ENCODE data around the gene MCC. TPM values are rescaled to one million over a fixed set of nuclear protein-coding genes. Genes with fewer than 3 reads are reported as not detected.

MCC gene
- total RNA-seq, 1 experiment from 2014 or later, result 7.1 TPM

GRCh38 chr5:113192541-113192940, 295.7 kb downstream of the MCC start:
- DNase-seq (peak; percentile 46), ATAC-seq (peak; percentile 68)
- H3K4me1 ChIP-seq (ENCODE audit: insufficient read depth, low read length), result peaks cover 12% of the 10 kb centered on the region
- H2AFZ ChIP-seq (ENCODE audit: low read length), result no peak overlapping the region
- no peaks in the 10 kb centered on the region for H3K9me2 ChIP-seq (replicated peaks; ENCODE audit: low read length)
- no peak for TF ChIP-seq EZH2phosphoT487 (IDR thresholded peaks at IDR 0.05; ENCODE audit: borderline replicate concordance, low read length)
- no peak for TF ChIP-seq EZH2 (IDR thresholded peaks at IDR 0.05; ENCODE audit: low read length, unreplicated experiment)
- TF ChIP-seq CTCF (conservative IDR thresholded peaks at IDR 0.05; ENCODE audit: low read depth, low read length), result no peak
- no peaks in the 10 kb centered on the region for H3F3A ChIP-seq (ENCODE audit: low read length, unreplicated experiment)
- H3K4me3 ChIP-seq (ENCODE audit: low read length), result no peak overlapping the region
- CTCF ChIA-PET, result no interaction called here
- BruUV-seq (replicated peaks), result no TSS peak
- H3K79me2 ChIP-seq (ENCODE audit: low read length), result no peaks in the 10 kb centered on the region
- H3K4me2 ChIP-seq (ENCODE audit: low read length), result no peak overlapping the region
- no peaks in the 10 kb centered on the region for H3K9me3 ChIP-seq (ENCODE audit: low read length)
- H4K20me1 ChIP-seq (ENCODE audit: low read length), result no peaks in the 10 kb centered on the region
- H3K27me3 ChIP-seq (ENCODE audit: low read length), result no peaks in the 10 kb centered on the region
- H3K36me3 ChIP-seq (ENCODE audit: low read depth, low read length), result no peaks in the 10 kb centered on the region
- no peak overlapping the region for H3K27ac ChIP-seq (ENCODE audit: low read length)
- no peak overlapping the region for H3K9ac ChIP-seq (ENCODE audit: low read length)
- POLR2A ChIA-PET (ENCODE audit: unreplicated experiment), result no interaction called here
- intact Hi-C loops (cut with micrococcal nuclease), result no loop called here

GRCh38 chr5:113190347-113190746, 297.9 kb downstream of the MCC start:
- Histone ChIP-seq H3K4me2 (ENCODE audit: low read length) (0 out of 2 replicates have a peak overlapping the region, but pooled peaks have one; percentile 7), H3K27ac (ENCODE audit: low read length) (no peak overlapping the region), H3K9me2 (replicated peaks; ENCODE audit: low read length) (no peaks in the 10 kb centered on the region), H3K27me3 (ENCODE audit: low read length) (no peaks in the 10 kb centered on the region), H3K4me3 (ENCODE audit: low read length) (no peak overlapping the region), H3F3A (ENCODE audit: low read length, unreplicated experiment) (no peaks in the 10 kb centered on the region), H4K20me1 (ENCODE audit: low read length) (no peaks in the 10 kb centered on the region), H3K36me3 (ENCODE audit: low read depth, low read length) (no peaks in the 10 kb centered on the region), H3K4me1 (ENCODE audit: insufficient read depth, low read length) (peaks cover 12% of the 10 kb centered on the region), H3K9ac (ENCODE audit: low read length) (no peak overlapping the region), H3K9me3 (ENCODE audit: low read length) (no peaks in the 10 kb centered on the region), H2AFZ (ENCODE audit: low read length) (no peak overlapping the region), H3K79me2 (ENCODE audit: low read length) (no peaks in the 10 kb centered on the region)
- TF ChIP-seq CTCF (conservative IDR thresholded peaks at IDR 0.05; ENCODE audit: low read depth, low read length) (no peak), EZH2phosphoT487 (IDR thresholded peaks at IDR 0.05; ENCODE audit: borderline replicate concordance, low read length) (no peak), EZH2 (IDR thresholded peaks at IDR 0.05; ENCODE audit: low read length, unreplicated experiment) (no peak)
- peak; percentile 46 for ATAC-seq
- no TSS peak for BruUV-seq (replicated peaks)
- DNase-seq, result peak; percentile 68
- POLR2A ChIA-PET (ENCODE audit: unreplicated experiment), result no interaction called here
- CTCF ChIA-PET, result no interaction called here
- intact Hi-C loops (cut with micrococcal nuclease), result no loop called here

- CTCF ChIA-PET, result no interaction called here
- Histone ChIP-seq H3K27ac (ENCODE audit: low read length) (no peak overlapping the region), H4K20me1 (ENCODE audit: low read length) (no peaks in the 10 kb centered on the region), H3K9me3 (ENCODE audit: low read length) (no peaks in the 10 kb centered on the region), H3K79me2 (ENCODE audit: low read length) (no peaks in the 10 kb centered on the region), H3K36me3 (ENCODE audit: low read depth, low read length) (no peaks in the 10 kb centered on the region), H3K9ac (ENCODE audit: low read length) (no peak overlapping the region), H3K4me3 (ENCODE audit: low read length) (no peak overlapping the region), H3K4me1 (ENCODE audit: insufficient read depth, low read length) (peaks cover 12% of the 10 kb centered on the region), H3K9me2 (replicated peaks; ENCODE audit: low read length) (no peaks in the 10 kb centered on the region), H3K4me2 (ENCODE audit: low read length) (no peak overlapping the region), H2AFZ (ENCODE audit: low read length) (no peak overlapping the region), H3F3A (ENCODE audit: low read length, unreplicated experiment) (no peaks in the 10 kb centered on the region), H3K27me3 (ENCODE audit: low read length) (peaks cover 5% of the 10 kb centered on the region; the same call in 1 of the 2 replicates)
- POLR2A ChIA-PET (ENCODE audit: unreplicated experiment), result no interaction called here
- intact Hi-C loops (cut with micrococcal nuclease), result no loop called here
- DNase-seq, result no peak
- no peak for ATAC-seq
- TF ChIP-seq EZH2 (IDR thresholded peaks at IDR 0.05; ENCODE audit: low read length, unreplicated experiment), result no peak
- TF ChIP-seq EZH2phosphoT487 (IDR thresholded peaks at IDR 0.05; ENCODE audit: borderline replicate concordance, low read length), result no peak
- no peak for TF ChIP-seq CTCF (conservative IDR thresholded peaks at IDR 0.05; ENCODE audit: low read depth, low read length)
- BruUV-seq (replicated peaks), result no TSS peak
Observed at GRCh38 chr5:113189291-113189690, 299.0 kb downstream of the MCC start.

Data from PC-3 (cell line).